ENCODE data around the gene SRP9. TPM values are rescaled to one million over a fixed set of nuclear protein-coding genes. Genes with fewer than 3 reads are reported as not detected.

Gene SRP9
- polyA plus RNA-seq, 2 donors = 129 to 158 TPM

DNA sequence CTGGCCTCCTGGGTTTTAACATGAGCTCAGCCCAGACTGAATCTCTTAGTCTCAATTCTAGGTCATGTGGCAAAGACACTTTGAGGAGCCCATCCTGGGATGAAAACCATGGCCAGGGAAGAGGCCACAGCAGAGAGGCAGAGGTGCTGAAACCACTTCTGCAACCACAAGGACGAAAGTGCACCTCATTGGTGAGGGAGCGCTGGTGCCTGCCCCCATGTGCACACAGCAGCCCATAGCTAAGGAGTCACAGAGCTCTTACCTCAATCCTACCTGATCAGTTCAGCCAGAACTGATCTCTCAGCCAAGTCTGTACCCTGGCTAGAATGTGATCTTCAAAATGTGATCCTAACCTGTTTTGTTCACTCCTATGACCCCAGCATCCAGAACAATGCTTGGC is 32.9 kb upstream of the SRP9 start:
- Histone ChIP-seq H3K4me3 (ENCODE audit: low read depth in 1 of 2, low read length in 2 of 2) (no peak overlapping the region), H3K36me3 (ENCODE audit: control insufficient read depth in 2 of 2, insufficient read depth in 2 of 2, low read length in 1 of 2) (no peaks in the 10 kb centered on the region), H3K9me3 (ENCODE audit: control insufficient read depth in 2 of 2, insufficient read depth in 1 of 2, low read depth in 1 of 2, low read length in 1 of 2) (no peaks in the 10 kb centered on the region), H3K4me1 (ENCODE audit: control insufficient read depth in 2 of 2, insufficient read depth in 2 of 2, low read length in 1 of 2) (peaks cover 0 to 2% of the 10 kb centered on the region in 2 donors), H3K27me3 (ENCODE audit: control insufficient read depth in 1 of 2, insufficient read depth in 2 of 2, low read length in 2 of 2) (no peaks in the 10 kb centered on the region), H3K27ac (ENCODE audit: low read depth in 2 of 2, low read length in 1 of 2) (no peak overlapping the region)
- 87 to 90% methylated on average over 2 of the region's 2 CpGs for WGBS, 2 donors

DNA sequence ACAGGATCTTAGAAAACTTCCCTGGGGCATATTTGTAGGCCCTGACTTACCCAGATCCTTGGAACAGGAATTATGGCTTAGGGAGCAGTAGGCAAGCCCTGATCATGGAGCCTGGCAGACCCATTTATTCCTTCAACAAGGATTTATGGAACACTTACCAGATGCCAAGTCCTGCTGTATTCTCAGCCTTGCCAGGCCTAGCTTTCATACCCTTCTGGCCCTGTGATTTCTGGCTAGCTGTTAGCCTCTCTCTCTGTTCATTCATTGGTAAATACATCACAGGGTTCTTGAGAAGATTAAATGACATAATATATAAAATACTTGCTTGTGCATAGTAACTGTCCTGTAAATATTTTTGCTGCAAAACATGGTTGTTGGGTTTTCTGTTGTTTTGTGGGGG is 32.4 kb upstream of the SRP9 start:
- Histone ChIP-seq H3K27ac (ENCODE audit: low read depth in 2 of 2, low read length in 1 of 2) (no peak overlapping the region), H3K36me3 (ENCODE audit: control insufficient read depth in 2 of 2, insufficient read depth in 2 of 2, low read length in 1 of 2) (no peaks in the 10 kb centered on the region), H3K4me3 (ENCODE audit: low read depth in 1 of 2, low read length in 2 of 2) (no peak overlapping the region), H3K9me3 (ENCODE audit: control insufficient read depth in 2 of 2, insufficient read depth in 1 of 2, low read depth in 1 of 2, low read length in 1 of 2) (no peaks in the 10 kb centered on the region), H3K27me3 (ENCODE audit: control insufficient read depth in 1 of 2, insufficient read depth in 2 of 2, low read length in 2 of 2) (no peaks in the 10 kb centered on the region), H3K4me1 (ENCODE audit: control insufficient read depth in 2 of 2, insufficient read depth in 2 of 2, low read length in 1 of 2) (peaks cover 0 to 2% of the 10 kb centered on the region in 2 donors)

DNA sequence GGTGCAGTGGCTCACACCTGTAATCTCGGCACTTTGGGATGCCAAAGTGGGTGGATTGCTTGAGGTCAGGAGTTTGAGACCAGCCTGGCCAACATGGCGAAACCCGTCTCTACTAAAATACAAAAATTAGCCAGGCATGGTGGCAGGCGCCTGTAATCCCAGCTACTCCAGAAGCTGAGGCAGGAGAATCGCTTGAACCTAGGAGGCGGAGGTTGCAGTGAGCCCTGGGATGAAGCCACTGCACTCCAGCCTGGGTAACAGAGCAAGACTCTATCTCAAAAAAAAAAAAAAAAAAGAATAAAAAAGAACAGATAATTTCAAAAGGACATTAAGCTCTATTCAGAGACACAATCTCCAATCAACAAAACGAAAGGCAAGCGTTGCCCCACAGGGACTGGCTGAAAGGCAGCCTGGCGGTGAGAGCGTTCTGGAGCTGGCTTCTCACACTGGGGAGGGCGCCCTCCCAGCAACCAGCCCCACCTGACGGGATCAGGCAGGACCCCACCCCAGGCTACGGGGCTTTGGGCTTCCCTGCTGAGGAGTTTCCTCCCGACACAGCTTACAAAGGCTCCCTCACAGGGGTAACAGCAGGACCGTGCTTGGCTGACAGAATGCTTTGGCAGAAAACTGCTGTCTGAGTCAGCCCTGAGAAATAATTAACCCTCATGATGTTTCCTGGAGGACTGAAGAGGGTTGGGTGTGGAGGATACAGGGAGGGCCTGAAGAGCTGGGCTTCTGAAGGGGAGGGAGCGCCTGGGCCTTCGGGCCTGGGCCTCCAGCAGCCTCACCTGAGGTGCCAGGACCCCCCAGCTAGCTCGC is 31.1 kb upstream of the SRP9 start:
- WGBS, 2 donors = 28 to 32% methylated on average over 18 of the region's 18 CpGs
- no peaks in the 10 kb centered on the region for H3K9me3 ChIP-seq (ENCODE audit: control insufficient read depth in 2 of 2, insufficient read depth in 1 of 2, low read depth in 1 of 2, low read length in 1 of 2)
- H3K27ac ChIP-seq (ENCODE audit: low read depth in 2 of 2, low read length in 1 of 2) = peak overlapping the region; percentile 94 to 96
- H3K4me1 ChIP-seq (ENCODE audit: control insufficient read depth in 2 of 2, insufficient read depth in 2 of 2, low read length in 1 of 2) = peaks cover 0 to 2% of the 10 kb centered on the region in 2 donors
- H3K27me3 ChIP-seq (ENCODE audit: control insufficient read depth in 1 of 2, insufficient read depth in 2 of 2, low read length in 2 of 2) = no peaks in the 10 kb centered on the region
- no peaks in the 10 kb centered on the region for H3K36me3 ChIP-seq (ENCODE audit: control insufficient read depth in 2 of 2, insufficient read depth in 2 of 2, low read length in 1 of 2)
- H3K4me3 ChIP-seq (ENCODE audit: low read depth in 1 of 2, low read length in 2 of 2) = peak overlapping the region; percentile 42 to 49

DNA sequence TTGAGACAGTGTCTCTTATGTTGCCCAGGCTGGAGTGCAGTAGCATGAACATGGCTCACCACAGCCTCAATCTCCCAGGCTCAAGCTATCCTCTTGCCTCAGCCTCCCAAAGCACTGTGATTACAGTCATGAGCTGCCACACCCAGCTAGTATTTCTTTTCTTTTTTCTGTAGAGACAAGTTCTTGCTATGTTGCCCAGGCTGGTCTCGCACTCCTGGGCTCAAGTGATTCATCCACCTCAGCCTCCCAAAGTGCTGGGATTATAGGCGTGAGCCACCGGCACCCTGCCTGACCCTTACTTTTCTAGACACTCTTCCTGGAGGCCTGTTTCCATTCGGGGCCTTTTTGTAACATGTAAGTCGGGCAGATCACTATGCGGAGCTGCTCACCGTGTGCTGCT is 30.1 kb upstream of the SRP9 start:
- 70 to 81% methylated on average over 7 of the region's 7 CpGs for WGBS, 2 donors
- Histone ChIP-seq H3K4me1 (ENCODE audit: control insufficient read depth in 2 of 2, insufficient read depth in 2 of 2, low read length in 1 of 2) (peaks cover 0 to 2% of the 10 kb centered on the region in 2 donors), H3K27ac (ENCODE audit: low read depth in 2 of 2, low read length in 1 of 2) (peak overlapping the region; percentile 94 to 96), H3K36me3 (ENCODE audit: control insufficient read depth in 2 of 2, insufficient read depth in 2 of 2, low read length in 1 of 2) (no peaks in the 10 kb centered on the region), H3K9me3 (ENCODE audit: control insufficient read depth in 2 of 2, insufficient read depth in 1 of 2, low read depth in 1 of 2, low read length in 1 of 2) (no peaks in the 10 kb centered on the region), H3K4me3 (ENCODE audit: low read depth in 1 of 2, low read length in 2 of 2) (no peak overlapping the region), H3K27me3 (ENCODE audit: control insufficient read depth in 1 of 2, insufficient read depth in 2 of 2, low read length in 2 of 2) (no peaks in the 10 kb centered on the region)

DNA sequence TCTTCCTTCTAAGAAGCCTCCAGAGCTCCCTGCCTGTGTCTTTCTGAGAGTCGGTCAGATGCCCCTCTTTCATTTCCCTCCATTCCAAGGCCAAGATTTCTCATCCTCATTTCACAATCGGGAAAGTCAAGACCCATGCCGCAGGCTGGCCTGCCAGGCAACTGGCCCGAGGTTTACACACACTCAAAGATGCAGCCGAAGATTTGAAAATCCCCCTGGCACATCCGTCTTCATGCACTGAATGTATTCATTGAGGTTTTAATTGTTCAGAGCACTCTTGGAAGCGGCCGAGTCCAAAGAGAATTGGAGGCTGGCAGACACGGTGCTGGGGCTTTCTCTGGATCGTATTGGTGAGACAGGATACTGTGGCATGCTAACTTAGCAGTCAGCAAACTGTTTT is 29.1 kb upstream of the SRP9 start:
- Histone ChIP-seq H3K36me3 (ENCODE audit: control insufficient read depth in 2 of 2, insufficient read depth in 2 of 2, low read length in 1 of 2) (no peaks in the 10 kb centered on the region), H3K9me3 (ENCODE audit: control insufficient read depth in 2 of 2, insufficient read depth in 1 of 2, low read depth in 1 of 2, low read length in 1 of 2) (no peaks in the 10 kb centered on the region), H3K27me3 (ENCODE audit: control insufficient read depth in 1 of 2, insufficient read depth in 2 of 2, low read length in 2 of 2) (no peaks in the 10 kb centered on the region), H3K4me1 (ENCODE audit: control insufficient read depth in 2 of 2, insufficient read depth in 2 of 2, low read length in 1 of 2) (peaks cover 0 to 2% of the 10 kb centered on the region in 2 donors), H3K4me3 (ENCODE audit: low read depth in 1 of 2, low read length in 2 of 2) (no peak overlapping the region), H3K27ac (ENCODE audit: low read depth in 2 of 2, low read length in 1 of 2) (no peak overlapping the region)
- 76% methylated on average over 10 of the region's 10 CpGs for WGBS, 2 donors

DNA sequence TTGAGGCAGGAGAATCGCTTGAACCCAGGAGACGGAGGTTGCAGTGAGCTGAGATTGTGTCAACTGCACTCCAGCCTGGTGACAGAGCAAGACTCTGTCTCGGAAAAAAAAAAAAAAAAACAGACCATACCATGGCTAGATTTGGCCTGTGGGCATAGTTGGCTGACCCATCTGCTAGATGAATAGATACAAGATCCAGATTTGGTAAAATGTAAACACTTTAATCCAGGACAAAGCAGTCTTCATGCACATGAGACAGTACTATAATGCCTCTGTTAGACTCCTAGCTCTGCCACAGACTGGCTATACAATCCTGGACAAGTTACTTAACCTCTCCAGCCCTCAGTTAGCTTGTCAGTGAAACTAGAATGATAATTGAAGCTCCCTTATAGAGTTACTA is 27.9 kb upstream of the SRP9 start:
- 89 to 90% methylated on average over 3 of the region's 3 CpGs for WGBS, 2 donors
- Histone ChIP-seq H3K27me3 (ENCODE audit: control insufficient read depth in 1 of 2, insufficient read depth in 2 of 2, low read length in 2 of 2) (no peaks in the 10 kb centered on the region), H3K4me3 (ENCODE audit: low read depth in 1 of 2, low read length in 2 of 2) (no peak overlapping the region), H3K27ac (ENCODE audit: low read depth in 2 of 2, low read length in 1 of 2) (no peak overlapping the region), H3K36me3 (ENCODE audit: control insufficient read depth in 2 of 2, insufficient read depth in 2 of 2, low read length in 1 of 2) (no peaks in the 10 kb centered on the region), H3K9me3 (ENCODE audit: control insufficient read depth in 2 of 2, insufficient read depth in 1 of 2, low read depth in 1 of 2, low read length in 1 of 2) (no peaks in the 10 kb centered on the region), H3K4me1 (ENCODE audit: control insufficient read depth in 2 of 2, insufficient read depth in 2 of 2, low read length in 1 of 2) (peaks cover 0 to 2% of the 10 kb centered on the region in 2 donors)

DNA sequence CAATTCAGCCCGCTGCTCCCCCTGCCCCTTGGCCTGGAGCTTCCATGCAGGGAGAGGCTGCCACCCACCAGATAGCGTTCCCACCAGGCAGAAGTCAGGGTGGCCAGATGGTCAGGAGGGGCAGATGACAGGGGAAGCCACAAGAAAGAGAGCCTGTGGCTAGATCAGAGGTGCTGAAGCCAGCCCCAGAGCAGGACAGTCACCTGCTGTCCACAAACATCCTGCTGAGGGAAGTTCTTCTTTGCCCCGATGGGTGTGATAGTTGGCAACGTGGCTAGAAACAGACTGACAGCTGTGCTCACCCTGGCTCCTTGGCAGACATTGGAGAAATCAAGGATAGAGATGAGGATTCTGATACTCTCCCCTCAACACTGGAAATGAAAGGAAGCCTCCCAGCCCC is 27.2 kb upstream of the SRP9 start:
- Histone ChIP-seq H3K9me3 (ENCODE audit: control insufficient read depth in 2 of 2, insufficient read depth in 1 of 2, low read depth in 1 of 2, low read length in 1 of 2) (no peaks in the 10 kb centered on the region), H3K4me1 (ENCODE audit: control insufficient read depth in 2 of 2, insufficient read depth in 2 of 2, low read length in 1 of 2) (no peaks in the 10 kb centered on the region), H3K4me3 (ENCODE audit: low read depth in 1 of 2, low read length in 2 of 2) (no peak overlapping the region), H3K27ac (ENCODE audit: low read depth in 2 of 2, low read length in 1 of 2) (no peak overlapping the region), H3K36me3 (ENCODE audit: control insufficient read depth in 2 of 2, insufficient read depth in 2 of 2, low read length in 1 of 2) (no peaks in the 10 kb centered on the region), H3K27me3 (ENCODE audit: control insufficient read depth in 1 of 2, insufficient read depth in 2 of 2, low read length in 2 of 2) (no peaks in the 10 kb centered on the region)
- 57 to 62% methylated on average over 4 of the region's 4 CpGs for WGBS, 2 donors

DNA sequence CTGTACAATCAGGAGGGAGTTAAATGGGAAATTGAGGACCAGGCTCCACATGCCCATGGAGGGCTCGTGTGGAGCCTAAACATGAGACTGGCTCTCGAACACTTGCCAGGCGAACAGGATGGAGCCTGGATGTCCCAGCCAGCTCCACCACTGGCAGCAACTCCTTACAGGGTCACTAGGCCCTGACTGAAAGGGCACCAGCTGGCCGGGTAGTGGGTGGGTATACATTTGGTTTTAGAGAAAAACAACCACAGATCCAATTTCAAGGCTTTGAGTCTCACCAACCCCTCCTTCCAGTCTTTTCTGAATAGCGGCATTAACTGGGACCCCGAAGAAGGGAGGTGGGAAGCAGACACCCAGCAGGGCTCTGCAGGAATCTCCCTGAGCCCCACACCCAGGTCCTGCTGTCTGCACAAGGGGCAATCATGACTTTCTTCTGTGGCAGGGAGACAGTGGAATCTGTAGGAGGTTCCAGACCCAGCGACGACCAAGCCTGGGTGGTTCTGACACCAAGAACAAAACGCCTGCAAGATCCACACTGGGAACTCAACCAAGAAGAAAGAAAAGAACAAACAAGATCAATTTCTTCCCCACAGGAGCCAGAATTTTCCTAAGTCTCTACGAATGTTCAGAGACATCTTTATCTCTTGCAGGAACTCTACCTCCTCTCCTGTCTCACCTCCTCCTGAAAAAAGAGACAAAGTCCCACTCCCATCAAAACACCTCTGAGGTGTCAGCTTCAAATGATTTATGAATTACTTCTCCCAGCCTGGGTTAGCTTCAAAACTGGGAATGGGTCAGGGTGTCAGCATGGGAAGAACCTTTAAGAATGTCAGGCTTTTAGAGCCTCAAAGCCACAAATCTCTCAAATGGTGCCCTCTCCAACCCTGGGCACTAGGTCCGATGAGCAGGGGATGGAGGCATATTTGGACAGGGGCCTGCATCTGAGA is 26.5 kb upstream of the SRP9 start:
- Histone ChIP-seq H3K4me3 (ENCODE audit: low read depth in 1 of 2, low read length in 2 of 2) (no peak overlapping the region), H3K36me3 (ENCODE audit: control insufficient read depth in 2 of 2, insufficient read depth in 2 of 2, low read length in 1 of 2) (no peaks in the 10 kb centered on the region), H3K4me1 (ENCODE audit: control insufficient read depth in 2 of 2, insufficient read depth in 2 of 2, low read length in 1 of 2) (no peaks in the 10 kb centered on the region), H3K27me3 (ENCODE audit: control insufficient read depth in 1 of 2, insufficient read depth in 2 of 2, low read length in 2 of 2) (no peaks in the 10 kb centered on the region), H3K9me3 (ENCODE audit: control insufficient read depth in 2 of 2, insufficient read depth in 1 of 2, low read depth in 1 of 2, low read length in 1 of 2) (no peaks in the 10 kb centered on the region), H3K27ac (ENCODE audit: low read depth in 2 of 2, low read length in 1 of 2) (no peak overlapping the region)
- 72 to 77% methylated on average over 11 of the region's 11 CpGs for WGBS, 2 donors

DNA sequence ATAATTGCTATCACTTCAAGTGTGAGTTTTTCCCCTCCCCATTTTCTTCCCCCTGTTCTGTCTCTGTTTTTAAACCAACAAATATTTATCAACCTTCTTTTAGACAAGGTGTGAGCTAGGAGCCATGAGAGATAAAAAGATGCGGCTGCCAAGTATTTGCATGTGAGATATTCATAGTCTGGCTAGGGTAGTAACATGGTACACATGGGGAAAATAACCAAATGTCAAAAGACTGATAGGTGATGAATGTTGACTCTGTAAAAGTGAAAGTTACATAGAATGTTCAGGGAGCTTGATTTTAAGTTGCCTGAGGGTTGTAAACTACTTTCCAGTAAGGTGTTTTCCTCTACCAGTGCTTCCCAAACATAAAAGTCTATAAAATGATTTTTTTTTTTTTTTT is 25.4 kb upstream of the SRP9 start:
- Histone ChIP-seq H3K4me1 (ENCODE audit: control insufficient read depth in 2 of 2, insufficient read depth in 2 of 2, low read length in 1 of 2) (no peaks in the 10 kb centered on the region), H3K9me3 (ENCODE audit: control insufficient read depth in 2 of 2, insufficient read depth in 1 of 2, low read depth in 1 of 2, low read length in 1 of 2) (no peaks in the 10 kb centered on the region), H3K27me3 (ENCODE audit: control insufficient read depth in 1 of 2, insufficient read depth in 2 of 2, low read length in 2 of 2) (no peaks in the 10 kb centered on the region), H3K27ac (ENCODE audit: low read depth in 2 of 2, low read length in 1 of 2) (no peak overlapping the region), H3K4me3 (ENCODE audit: low read depth in 1 of 2, low read length in 2 of 2) (no peak overlapping the region), H3K36me3 (ENCODE audit: control insufficient read depth in 2 of 2, insufficient read depth in 2 of 2, low read length in 1 of 2) (no peaks in the 10 kb centered on the region)
- WGBS, 2 donors = 68 to 81% methylated on average over 1 of the region's 1 CpG
